Psoas muscle (tissue), 8 donors: ENCODE data around the gene STOM. TPM values are rescaled to one million over a fixed set of nuclear protein-coding genes. Genes with fewer than 3 reads are reported as not detected.

ENCODE experiments used
- ATAC-seq, 4 donors: fragments of 200-7000 bp; cut with Tn5 transposase; one replicate each; pipeline ENCODE4 v1.9.1; 2020; ENCODE audit warnings: moderate library complexity in 3 of 4, mild to moderate bottlenecking in 2 of 4
- DNase-seq, 2 donors: peaks; one replicate each; pipeline ENCODE4 v3.0.0-alpha.2; 2020
- H3K27ac ChIP-seq: fragments of 200-600 bp; one replicate; pipeline ENCODE4 v1.8.0; 2022
- H3K27me3 ChIP-seq, 3 donors: fragments of 200-600 bp in 1 of 3; one replicate each; pipeline versions ENCODE4 v1.6.1 to v1.8.0; 2013 to 2022; ENCODE audit warnings: low read length in 2 of 3, mild to moderate bottlenecking in 2 of 3, moderate library complexity in 1 of 3; ENCODE audit not compliant: insufficient read depth in 3 of 3
- H3K36me3 ChIP-seq, 2 donors: fragments of 200-600 bp in 1 of 2; one replicate each; pipeline versions ENCODE4 v1.6.1 to v1.8.0; 2013 to 2022; ENCODE audit warnings: low read depth in 1 of 2, mild to moderate bottlenecking in 1 of 2, moderate library complexity in 1 of 2; ENCODE audit not compliant: insufficient read depth in 1 of 2
- H3K4me1 ChIP-seq: fragments of 200-600 bp; one replicate; pipeline ENCODE4 v1.8.0; 2022
- H3K4me3 ChIP-seq: fragments of 200-600 bp; one replicate; pipeline ENCODE4 v1.8.0; 2022; ENCODE audit warnings: mild to moderate bottlenecking
- H3K9me3 ChIP-seq: fragments of 200-600 bp; one replicate; pipeline ENCODE4 v1.8.0; 2022
- WGBS, 3 donors: extraction: QIAGEN DNeasy Blood & Tissue Kit; methylation state at CpG; one replicate each; pipeline versions ENCODE4 v1.1.6 to v1.1.7; 2013; 5-methylcytosine and 5-hydroxymethylcytosine counted together
- intact Hi-C, 2 donors: fragments of 100-400 bp; cut with DNase I; formaldehyde crosslinking; loops; one replicate each; pipeline versions ENCODE4 v1.11.0 to v1.14.2; 2022
- long read RNA-seq, 2 donors: library from polyadenylated mRNA; unstranded; transcript quantifications; one replicate each; pipeline ENCODE4 v2.0.0, GENCODE V29; 2021
- polyA plus RNA-seq, 3 donors: library from polyadenylated mRNA; stranded (reverse); fragments of 200-250 nt; gene quantifications; one replicate each; pipeline ENCODE4 v1.2.3, GENCODE V29; 2013
- total RNA-seq, 4 donors: library from RNA; stranded (reverse); fragmentation: NEBNext Ultra II Directional in 2 of 4; extraction: Animal tissue kit (Norgen Biotek cat#: 25700) in 2 of 4; gene quantifications; one replicate each; pipeline versions ENCODE4 v1.2.1 to v1.2.4, GENCODE V29; 2021 to 2023
- TF ChIP-seq, protein P1 (sequence below): fragments of 200-600 bp; IDR thresholded peaks from one replicate; pipeline ENCODE4 v1.8.0; 2022; ENCODE audit warnings: antibody characterized with exemption
- donor health status: healthy with polysubstance abuse.
- donor health status: DM: no; HTN: no; CAD: no; lungs with moderate emphysema.
- donor health status: Bipolar disorder and iron deficiency.
- donor health status: healthy.
- donor health status: DM: yes; HTN: yes; CAD: no.
- donor health status: DM: no; HTN: no; CAD: no.
- donor health status: DM: no; HTN: no; CAD: no.
- donor health status: DM: yes; HTN: yes; CAD: no.

STOM gene, protein sequence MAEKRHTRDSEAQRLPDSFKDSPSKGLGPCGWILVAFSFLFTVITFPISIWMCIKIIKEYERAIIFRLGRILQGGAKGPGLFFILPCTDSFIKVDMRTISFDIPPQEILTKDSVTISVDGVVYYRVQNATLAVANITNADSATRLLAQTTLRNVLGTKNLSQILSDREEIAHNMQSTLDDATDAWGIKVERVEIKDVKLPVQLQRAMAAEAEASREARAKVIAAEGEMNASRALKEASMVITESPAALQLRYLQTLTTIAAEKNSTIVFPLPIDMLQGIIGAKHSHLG
- total RNA-seq (100 to 1,000 TPM in 3 of 4 donors, 10 to 100 TPM in 1; 89.6 to 237 (median 114) TPM), polyA plus RNA-seq (10 to 100 TPM; 53.2 to 83.4 (median 62.2) TPM)
- long read RNA-seq, donor 1, transcript STOM-201 (7 exons, 3,010 nt) = major isoform, 145 of 161 reads
- long read RNA-seq, donor 1, partial matches to known transcripts = 5 of 161 reads
- long read RNA-seq, donor 1, other reads (novel, unspliced or antisense) = 11 of 161 reads
- long read RNA-seq, donor 2, transcript STOM-201 (7 exons, 3,010 nt) = major isoform, 157 of 172 reads
- long read RNA-seq, donor 2, partial matches to known transcripts = 6 of 172 reads
- long read RNA-seq, donor 2, other reads (novel, unspliced or antisense) = 9 of 172 reads

GRCh38 chr9:121369595-121370265, at the start of gene STOM:
Gene STOM (minus strand): TSS chr9:121370250. CDS start chr9:121370187, 63 bp downstream.
- peaks cover 0 to 25% of the 10 kb centered on the region in 2 donors for H3K36me3 ChIP-seq
- H3K27ac ChIP-seq = peak within 1 kb of the TSS; percentile 98
- WGBS, 3 donors = 0 to 1% (median 0%) methylated on average over 42 to 52 of the region's 52 CpGs
- H3K4me1 ChIP-seq = peaks cover 54% of the 10 kb centered on the region
- H3K4me3 ChIP-seq = peak within 1 kb of the TSS; percentile 87
- DNase-seq = peak; percentile 92 to 97
- intact Hi-C loops = no loop called here
- no peaks in the 10 kb centered on the region for H3K9me3 ChIP-seq
- H3K27me3 ChIP-seq = no peaks in the 10 kb centered on the region
- peak; percentile 73 to 85 (median 78) for ATAC-seq
- TF ChIP-seq, protein P1, sequence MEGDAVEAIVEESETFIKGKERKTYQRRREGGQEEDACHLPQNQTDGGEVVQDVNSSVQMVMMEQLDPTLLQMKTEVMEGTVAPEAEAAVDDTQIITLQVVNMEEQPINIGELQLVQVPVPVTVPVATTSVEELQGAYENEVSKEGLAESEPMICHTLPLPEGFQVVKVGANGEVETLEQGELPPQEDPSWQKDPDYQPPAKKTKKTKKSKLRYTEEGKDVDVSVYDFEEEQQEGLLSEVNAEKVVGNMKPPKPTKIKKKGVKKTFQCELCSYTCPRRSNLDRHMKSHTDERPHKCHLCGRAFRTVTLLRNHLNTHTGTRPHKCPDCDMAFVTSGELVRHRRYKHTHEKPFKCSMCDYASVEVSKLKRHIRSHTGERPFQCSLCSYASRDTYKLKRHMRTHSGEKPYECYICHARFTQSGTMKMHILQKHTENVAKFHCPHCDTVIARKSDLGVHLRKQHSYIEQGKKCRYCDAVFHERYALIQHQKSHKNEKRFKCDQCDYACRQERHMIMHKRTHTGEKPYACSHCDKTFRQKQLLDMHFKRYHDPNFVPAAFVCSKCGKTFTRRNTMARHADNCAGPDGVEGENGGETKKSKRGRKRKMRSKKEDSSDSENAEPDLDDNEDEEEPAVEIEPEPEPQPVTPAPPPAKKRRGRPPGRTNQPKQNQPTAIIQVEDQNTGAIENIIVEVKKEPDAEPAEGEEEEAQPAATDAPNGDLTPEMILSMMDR = no peak

- WGBS, 3 donors = 64 to 68% (median 64%) methylated on average over 3 of the region's 3 CpGs
- ATAC-seq = no peak
- intact Hi-C loops = no loop called here
Observed at GRCh38 chr9:121411993-121412392, 41.9 kb upstream of the STOM start.

GRCh38 chr9:121405899-121406298, 35.8 kb upstream of the STOM start:
- Histone ChIP-seq H3K36me3 (no peaks in the 10 kb centered on the region), H3K4me1 (no peaks in the 10 kb centered on the region), H3K4me3 (no peak overlapping the region), H3K9me3 (no peaks in the 10 kb centered on the region), H3K27ac (no peak overlapping the region), H3K27me3 (no peaks in the 10 kb centered on the region)
- intact Hi-C loops = no loop called here
- no peak for ATAC-seq
- TF ChIP-seq, protein P1 = no peak
- no peak for DNase-seq
- WGBS, 3 donors = 47 to 93% (median 86%) methylated on average over 1 of the region's 1 CpG

More at GRCh38 chr9:121411993-121412392, 41.9 kb upstream of the STOM start:
- no peak for DNase-seq
- no peak overlapping the region for H3K4me3 ChIP-seq
- no peak overlapping the region for H3K27ac ChIP-seq
- H3K36me3 ChIP-seq = no peaks in the 10 kb centered on the region
- H3K27me3 ChIP-seq = no peaks in the 10 kb centered on the region
- no peaks in the 10 kb centered on the region for H3K4me1 ChIP-seq
- no peaks in the 10 kb centered on the region for H3K9me3 ChIP-seq
- TF ChIP-seq, protein P1 = no peak

DNA sequence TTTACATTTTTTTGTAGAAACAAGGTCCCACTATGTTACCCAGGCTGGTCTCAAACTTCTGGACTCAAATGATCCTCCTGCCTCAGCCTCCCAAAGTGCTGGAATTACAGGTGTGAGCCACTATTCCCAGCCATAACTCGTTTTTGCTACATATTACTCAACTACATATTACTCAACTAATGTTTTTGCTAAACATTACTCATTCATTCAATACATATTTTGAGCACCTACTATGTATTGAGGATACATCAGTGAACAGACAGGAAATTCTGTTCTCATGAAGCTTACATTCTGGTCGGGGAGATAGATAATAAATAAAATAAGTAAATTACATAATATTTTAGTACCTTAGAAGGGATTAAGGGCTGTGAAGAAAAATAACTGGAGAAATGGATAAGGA, 34.9 kb upstream of the STOM start:
- TF ChIP-seq, protein P1 = no peak
- intact Hi-C loops = no loop called here
- WGBS, 3 donors = 67 to 74% (median 71%) methylated on average over 2 of the region's 2 CpGs

More for the DNA sequence above, 34.9 kb upstream of the STOM start:
- no peaks in the 10 kb centered on the region for H3K27me3 ChIP-seq
- H3K4me3 ChIP-seq = no peak overlapping the region
- no peak overlapping the region for H3K27ac ChIP-seq
- DNase-seq (no peak), ATAC-seq (no peak)
- peaks cover 2% of the 10 kb centered on the region for H3K4me1 ChIP-seq
- no peaks in the 10 kb centered on the region for H3K9me3 ChIP-seq
- no peaks in the 10 kb centered on the region for H3K36me3 ChIP-seq
